Activated naive CD4-positive, alpha-beta T cell treated with anti-CD3 and anti-CD28 coated beads for 36 hours (primary cell): ENCODE measurements around the gene LHCGR. TPM values are rescaled to one million over a fixed set of nuclear protein-coding genes. Genes with fewer than 3 reads are reported as not detected.

Experiments
- CTCF ChIA-PET: fragments of 350-600 bp; sonication (Branson Sonifier 250); formaldehyde crosslinking; loops from one replicate; lab custom pipeline; 2021; ENCODE audit warnings: antibody characterized with exemption; lab: Charles Lee
- DNase-seq: peaks from one replicate; pipeline ENCODE4 v3.0.0-alpha.2; 2020
- H3K27ac Mint-ChIP-seq: one replicate; pipeline ENCODE4 v1.8.0; 2021; ENCODE audit warnings: mild to moderate bottlenecking, mixed read lengths
- H3K27me3 Mint-ChIP-seq: one replicate; pipeline ENCODE4 v1.8.0; 2021; ENCODE audit warnings: low read depth, mixed read lengths
- H3K36me3 Mint-ChIP-seq: one replicate; pipeline ENCODE4 v1.8.0; 2021; ENCODE audit warnings: low read depth, mixed read lengths
- H3K4me1 Mint-ChIP-seq: one replicate; pipeline ENCODE4 v1.8.0; 2021; ENCODE audit warnings: low read depth, mixed read lengths
- H3K4me3 Mint-ChIP-seq: one replicate; pipeline ENCODE4 v1.8.0; 2021; ENCODE audit warnings: mild to moderate bottlenecking, moderate library complexity, mixed read lengths
- H3K9me3 Mint-ChIP-seq: one replicate; pipeline ENCODE4 v1.8.0; 2021; ENCODE audit warnings: mixed read lengths
- intact Hi-C: fragments of 100-400 bp; cut with micrococcal nuclease; formaldehyde crosslinking; loops from one replicate; pipeline ENCODE4 v1.15.1; 2023
- total RNA-seq, 2 experiments: library from RNA; stranded (reverse); gene quantifications; one replicate each; pipeline ENCODE4 v1.2.3, GENCODE V29; 2021

Gene LHCGR
- total RNA-seq, 2 experiments from 2014 or later: not detected

- no peak overlapping the region for H3K4me3 Mint-ChIP-seq
- no peak overlapping the region for H3K27ac Mint-ChIP-seq
- intact Hi-C loops: no loop called here
- no peaks in the 10 kb centered on the region for H3K4me1 Mint-ChIP-seq
- DNase-seq: no peak
- H3K9me3 Mint-ChIP-seq: no peaks in the 10 kb centered on the region
- no peaks in the 10 kb centered on the region for H3K27me3 Mint-ChIP-seq
- CTCF ChIA-PET: no interaction called here
- H3K36me3 Mint-ChIP-seq: no peaks in the 10 kb centered on the region
Observed at GRCh38 chr2:48695991-48696390, 59.5 kb downstream of the LHCGR start.

- no peak for DNase-seq
- Mint-ChIP-seq H3K27ac (no peak overlapping the region), H3K36me3 (no peaks in the 10 kb centered on the region), H3K4me3 (no peak overlapping the region), H3K27me3 (peaks cover 5% of the 10 kb centered on the region), H3K9me3 (no peaks in the 10 kb centered on the region), H3K4me1 (no peaks in the 10 kb centered on the region)
- intact Hi-C loops: no loop called here
- CTCF ChIA-PET: no interaction called here
Observed at GRCh38 chr2:48694149-48694548, 61.4 kb downstream of the LHCGR start.

GRCh38 chr2:48693645-48694044 is 61.9 kb downstream of the LHCGR start:
- Mint-ChIP-seq H3K4me1 (no peaks in the 10 kb centered on the region), H3K27me3 (peaks cover 5% of the 10 kb centered on the region)
- CTCF ChIA-PET: no interaction called here

GRCh38 chr2:48693066-48693465 is 62.5 kb downstream of the LHCGR start:
- no peaks in the 10 kb centered on the region for H3K4me1 Mint-ChIP-seq
- no peak for DNase-seq
- peaks cover 10% of the 10 kb centered on the region for H3K27me3 Mint-ChIP-seq
- intact Hi-C loops: no loop called here
- no peak overlapping the region for H3K4me3 Mint-ChIP-seq
- no peak overlapping the region for H3K27ac Mint-ChIP-seq
- H3K9me3 Mint-ChIP-seq: no peaks in the 10 kb centered on the region
- CTCF ChIA-PET: no interaction called here
- H3K36me3 Mint-ChIP-seq: no peaks in the 10 kb centered on the region

More at GRCh38 chr2:48693645-48694044, 61.9 kb downstream of the LHCGR start:
- no peak for DNase-seq
- intact Hi-C loops: no loop called here
- no peak overlapping the region for H3K27ac Mint-ChIP-seq
- no peak overlapping the region for H3K4me3 Mint-ChIP-seq
- H3K36me3 Mint-ChIP-seq: no peaks in the 10 kb centered on the region
- no peaks in the 10 kb centered on the region for H3K9me3 Mint-ChIP-seq

GRCh38 chr2:48691935-48692691 is 63.4 kb downstream of the LHCGR start:
- H3K27me3 Mint-ChIP-seq: peaks cover 10% of the 10 kb centered on the region
- no peak for DNase-seq
- H3K36me3 Mint-ChIP-seq: no peaks in the 10 kb centered on the region
- intact Hi-C loops: no loop called here
- no peak overlapping the region for H3K4me3 Mint-ChIP-seq
- no peaks in the 10 kb centered on the region for H3K4me1 Mint-ChIP-seq
- CTCF ChIA-PET: interaction anchor here (0.7 kb wide), 1 partner anchor 529 kb away, joined by 4 read pairs; no protein-coding TSS in a partner anchor
- no peaks in the 10 kb centered on the region for H3K9me3 Mint-ChIP-seq
- H3K27ac Mint-ChIP-seq: no peak overlapping the region

- Mint-ChIP-seq H3K4me1 (no peaks in the 10 kb centered on the region), H3K27me3 (peaks cover 9% of the 10 kb centered on the region), H3K9me3 (no peaks in the 10 kb centered on the region), H3K27ac (no peak overlapping the region), H3K4me3 (no peak overlapping the region), H3K36me3 (no peaks in the 10 kb centered on the region)
- CTCF ChIA-PET: no interaction called here
- intact Hi-C loops: no loop called here
- no peak for DNase-seq
Observed at GRCh38 chr2:48685126-48685525, 70.4 kb downstream of the LHCGR start.

GRCh38 chr2:48677450-48677849 is 78.1 kb downstream of the LHCGR start:
- H3K27ac Mint-ChIP-seq: no peak overlapping the region
- peaks cover 2% of the 10 kb centered on the region for H3K27me3 Mint-ChIP-seq
- H3K9me3 Mint-ChIP-seq: no peaks in the 10 kb centered on the region
- intact Hi-C loops: no loop called here
- DNase-seq: no peak
- CTCF ChIA-PET: no interaction called here
- no peak overlapping the region for H3K4me3 Mint-ChIP-seq
- H3K36me3 Mint-ChIP-seq: no peaks in the 10 kb centered on the region
- H3K4me1 Mint-ChIP-seq: no peaks in the 10 kb centered on the region

GRCh38 chr2:48674933-48675332 is 80.6 kb downstream of the LHCGR start:
- Mint-ChIP-seq H3K4me3 (no peak overlapping the region), H3K27me3 (peaks cover 2% of the 10 kb centered on the region), H3K27ac (no peak overlapping the region), H3K4me1 (no peaks in the 10 kb centered on the region), H3K36me3 (no peaks in the 10 kb centered on the region), H3K9me3 (no peaks in the 10 kb centered on the region)
- intact Hi-C loops: no loop called here
- no peak for DNase-seq
- CTCF ChIA-PET: no interaction called here

GRCh38 chr2:48673581-48673980 is 81.9 kb downstream of the LHCGR start:
- H3K4me3 Mint-ChIP-seq: no peak overlapping the region
- no peaks in the 10 kb centered on the region for H3K36me3 Mint-ChIP-seq
- no peaks in the 10 kb centered on the region for H3K9me3 Mint-ChIP-seq
- CTCF ChIA-PET: no interaction called here
- H3K27ac Mint-ChIP-seq: no peak overlapping the region
- H3K4me1 Mint-ChIP-seq: no peaks in the 10 kb centered on the region
- intact Hi-C loops: no loop called here
- peaks cover 2% of the 10 kb centered on the region for H3K27me3 Mint-ChIP-seq
- no peak for DNase-seq

- Mint-ChIP-seq H3K27ac (no peak overlapping the region), H3K27me3 (peaks cover 8% of the 10 kb centered on the region), H3K36me3 (no peaks in the 10 kb centered on the region), H3K4me1 (no peaks in the 10 kb centered on the region), H3K9me3 (peaks cover 3% of the 10 kb centered on the region), H3K4me3 (no peak overlapping the region)
- DNase-seq: no peak
- intact Hi-C loops: no loop called here
- CTCF ChIA-PET: no interaction called here
Observed at GRCh38 chr2:48668992-48669391, 86.5 kb downstream of the LHCGR start.

- Mint-ChIP-seq H3K9me3 (no peaks in the 10 kb centered on the region), H3K27me3 (peaks cover 3% of the 10 kb centered on the region), H3K4me3 (no peak overlapping the region), H3K4me1 (no peaks in the 10 kb centered on the region), H3K27ac (no peak overlapping the region), H3K36me3 (no peaks in the 10 kb centered on the region)
- intact Hi-C loops: no loop called here
- DNase-seq: no peak
- CTCF ChIA-PET: interaction anchor here (0.5 kb wide), 1 partner anchor 14 kb away, joined by 3 read pairs; no protein-coding TSS in a partner anchor
Observed at GRCh38 chr2:48651158-48651790, 104.2 kb downstream of the LHCGR start.

- no peak overlapping the region for H3K4me3 Mint-ChIP-seq
Observed at GRCh38 chr2:48638261-48638660, 117.3 kb downstream of the LHCGR start.

More at GRCh38 chr2:48638261-48638660, 117.3 kb downstream of the LHCGR start:
- CTCF ChIA-PET: no interaction called here
- Mint-ChIP-seq H3K9me3 (no peaks in the 10 kb centered on the region), H3K4me1 (no peaks in the 10 kb centered on the region), H3K36me3 (no peaks in the 10 kb centered on the region), H3K27ac (no peak overlapping the region), H3K27me3 (peaks cover 17% of the 10 kb centered on the region)
- no peak for DNase-seq
- intact Hi-C loops: no loop called here
